SU-DHL-6 (cell line): ENCODE measurements around the gene ZDHHC16.

Source experiments
- H2AFZ ChIP-seq: fragments of 200-600 bp; sonication (generic); 2 replicates; pipeline ENCODE4 v1.6.1; 2014; ENCODE audit warnings: low read depth, mild to moderate bottlenecking, moderate library complexity, mixed read lengths, antibody characterized with exemption, low read length; ENCODE audit not compliant: severe bottlenecking
- H3F3A ChIP-seq: fragments of 200-600 bp; shearing (Covaris generic); 2 replicates; pipeline ENCODE4 v1.6.0; 2016; ENCODE audit warnings: antibody characterized with exemption, mild to moderate bottlenecking; ENCODE audit not compliant: insufficient read depth
- H3K27ac ChIP-seq: fragments of 200-600 bp; sonication (generic); 2 replicates; pipeline ENCODE4 v1.5.1; 2016; ENCODE audit warnings: low read depth, mild to moderate bottlenecking, low read length, moderate library complexity, mixed read lengths
- H3K27me3 ChIP-seq: fragments of 200-600 bp; sonication (generic), shearing (Covaris generic); 2 replicates; pipeline ENCODE4 v1.6.0; 2014; ENCODE audit warnings: mild to moderate bottlenecking, low read length
- H3K36me3 ChIP-seq: fragments of 200-600 bp; sonication (generic); 2 replicates; pipeline ENCODE4 v1.6.1; 2014; ENCODE audit warnings: mild to moderate bottlenecking, low read length, mixed read lengths
- H3K4me2 ChIP-seq: fragments of 300-600, 200-600 bp; shearing (Covaris generic), sonication (generic); 2 replicates; pipeline ENCODE4 v1.6.0; 2014; ENCODE audit warnings: low read length, low read depth, mild to moderate bottlenecking; ENCODE audit not compliant: poor library complexity, severe bottlenecking
- H3K4me3 ChIP-seq: fragments of 200-600 bp; sonication (generic); 2 replicates; pipeline ENCODE4 v1.5.1; 2014; ENCODE audit warnings: antibody characterized with exemption, low read length, mild to moderate bottlenecking, mixed read lengths; ENCODE audit not compliant: insufficient read depth, poor library complexity, severe bottlenecking
- H3K79me2 ChIP-seq: fragments of 200-600 bp; sonication (generic); 2 replicates; pipeline ENCODE4 v1.6.1; 2014; ENCODE audit warnings: mild to moderate bottlenecking, low read length, moderate library complexity; ENCODE audit not compliant: insufficient read depth
- H3K9ac ChIP-seq: fragments of 200-600 bp; sonication (generic); 2 replicates; pipeline ENCODE4 v1.7.0; 2014; ENCODE audit warnings: mild to moderate bottlenecking, low read length
- H3K9me2 ChIP-seq: fragments of 200-600 bp; sonication (generic); replicated peaks from 2 replicates; pipeline ENCODE4 v1.6.1; 2014; ENCODE audit warnings: low read length; ENCODE audit not compliant: insufficient read depth
- H3K9me3 ChIP-seq: fragments of 200-600 bp; sonication (generic); 2 replicates; pipeline ENCODE4 v1.6.1; 2014; ENCODE audit warnings: low read length, mixed read lengths; ENCODE audit not compliant: insufficient read depth
- H4K20me1 ChIP-seq: fragments of 200-600 bp; sonication (generic); 2 replicates; pipeline ENCODE4 v1.6.1; 2014; ENCODE audit warnings: low read depth, mild to moderate bottlenecking, antibody characterized with exemption, low read length, moderate library complexity, mixed read lengths
- EZH2phosphoT487 ChIP-seq: fragments of 200-600 bp; sonication (generic), shearing (Covaris generic); conservative IDR thresholded peaks from 2 replicates; pipeline ENCODE4 v1.6.1; 2018; ENCODE audit warnings: mild to moderate bottlenecking, antibody characterized with exemption, low read length, moderate library complexity, mixed read lengths
- TF ChIP-seq, protein P1 (sequence below): fragments of 200-600 bp; sonication (generic); IDR thresholded peaks from one replicate; pipeline ENCODE4 v1.5.1; 2017; ENCODE audit warnings: antibody characterized with exemption, mild to moderate bottlenecking, low read length, moderate library complexity; ENCODE audit not compliant: insufficient read depth, poor library complexity, severe bottlenecking

ZDHHC16 gene

DNA sequence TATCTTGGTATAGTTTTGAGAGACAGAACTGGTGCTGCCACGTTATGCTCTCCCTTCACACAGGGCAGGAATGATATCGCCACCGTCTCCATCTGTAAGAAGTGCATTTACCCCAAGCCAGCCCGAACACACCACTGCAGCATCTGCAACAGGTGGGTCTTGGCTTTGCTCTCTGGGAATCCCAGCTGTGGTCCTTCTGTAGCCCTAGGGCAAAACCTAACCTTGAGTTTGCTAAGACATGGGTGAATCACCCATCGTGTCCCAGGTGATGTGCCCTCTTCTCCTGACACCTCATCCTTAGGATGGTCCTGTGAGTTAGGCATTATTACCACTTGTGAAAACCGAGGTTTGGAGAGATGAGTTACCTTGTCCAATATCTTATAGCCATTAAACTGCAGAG is 6.4 kb downstream of the ZDHHC16 start:
- H3K4me3 ChIP-seq, result no peak overlapping the region
- no peaks in the 10 kb centered on the region for H4K20me1 ChIP-seq
- H3K79me2 ChIP-seq, result peaks cover 30% of the 10 kb centered on the region
- no peak overlapping the region for H3K27ac ChIP-seq
- H3K9me2 ChIP-seq, result no peaks in the 10 kb centered on the region
- no peak overlapping the region for H2AFZ ChIP-seq
- H3K9me3 ChIP-seq, result no peaks in the 10 kb centered on the region
- no peaks in the 10 kb centered on the region for H3K27me3 ChIP-seq
- no peak overlapping the region for H3K4me2 ChIP-seq
- no peaks in the 10 kb centered on the region for H3F3A ChIP-seq
- no peak overlapping the region for H3K9ac ChIP-seq
- H3K36me3 ChIP-seq, result no peaks in the 10 kb centered on the region
- TF ChIP-seq, protein P1, sequence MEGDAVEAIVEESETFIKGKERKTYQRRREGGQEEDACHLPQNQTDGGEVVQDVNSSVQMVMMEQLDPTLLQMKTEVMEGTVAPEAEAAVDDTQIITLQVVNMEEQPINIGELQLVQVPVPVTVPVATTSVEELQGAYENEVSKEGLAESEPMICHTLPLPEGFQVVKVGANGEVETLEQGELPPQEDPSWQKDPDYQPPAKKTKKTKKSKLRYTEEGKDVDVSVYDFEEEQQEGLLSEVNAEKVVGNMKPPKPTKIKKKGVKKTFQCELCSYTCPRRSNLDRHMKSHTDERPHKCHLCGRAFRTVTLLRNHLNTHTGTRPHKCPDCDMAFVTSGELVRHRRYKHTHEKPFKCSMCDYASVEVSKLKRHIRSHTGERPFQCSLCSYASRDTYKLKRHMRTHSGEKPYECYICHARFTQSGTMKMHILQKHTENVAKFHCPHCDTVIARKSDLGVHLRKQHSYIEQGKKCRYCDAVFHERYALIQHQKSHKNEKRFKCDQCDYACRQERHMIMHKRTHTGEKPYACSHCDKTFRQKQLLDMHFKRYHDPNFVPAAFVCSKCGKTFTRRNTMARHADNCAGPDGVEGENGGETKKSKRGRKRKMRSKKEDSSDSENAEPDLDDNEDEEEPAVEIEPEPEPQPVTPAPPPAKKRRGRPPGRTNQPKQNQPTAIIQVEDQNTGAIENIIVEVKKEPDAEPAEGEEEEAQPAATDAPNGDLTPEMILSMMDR, result no peak
- TF ChIP-seq EZH2phosphoT487, result no peak

DNA sequence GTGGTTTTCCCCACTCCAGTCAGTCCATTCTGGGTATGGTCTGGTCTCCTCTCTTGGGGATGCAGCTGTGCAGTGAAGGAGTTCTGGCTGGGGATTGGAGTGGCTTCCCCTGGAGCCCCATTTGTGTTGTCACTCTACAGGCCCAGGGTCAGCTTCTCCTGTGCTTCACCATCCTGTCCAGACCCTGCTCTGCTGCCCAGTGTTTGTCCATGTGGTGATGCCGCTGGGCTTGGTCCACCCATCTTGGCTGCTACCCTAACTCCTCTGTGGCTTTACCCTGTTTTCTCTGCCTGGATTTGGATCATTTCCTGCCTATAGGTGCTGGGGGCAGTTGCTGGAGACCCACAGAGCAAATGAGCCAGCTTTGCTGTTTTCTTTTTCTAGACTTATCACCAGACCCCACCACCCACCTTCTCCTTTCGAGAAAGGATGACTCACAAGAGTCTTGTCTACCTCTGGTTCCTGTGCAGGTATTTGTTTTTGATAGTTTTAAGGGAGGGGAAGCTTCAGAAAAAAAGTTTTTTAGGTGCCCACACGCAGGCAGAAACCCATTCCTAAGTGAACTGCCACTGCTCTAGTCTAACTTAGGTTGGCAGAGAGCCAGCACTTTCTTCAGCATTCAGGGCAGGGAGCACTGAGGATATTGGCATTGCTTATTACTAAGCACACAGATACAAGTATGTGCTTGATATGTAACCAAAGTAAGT is 8.5 kb downstream of the ZDHHC16 start:
- Histone ChIP-seq H3K36me3 (peaks cover 7% of the 10 kb centered on the region; the same call in 1 of the 2 replicates), H3K27ac (no peak overlapping the region), H2AFZ (no peak overlapping the region), H3K9me2 (no peaks in the 10 kb centered on the region), H4K20me1 (no peaks in the 10 kb centered on the region), H3K4me2 (no peak overlapping the region), H3F3A (no peaks in the 10 kb centered on the region), H3K9ac (no peak overlapping the region), H3K4me3 (no peak overlapping the region), H3K27me3 (no peaks in the 10 kb centered on the region), H3K9me3 (no peaks in the 10 kb centered on the region), H3K79me2 (peaks cover 9% of the 10 kb centered on the region)
- no peak for TF ChIP-seq EZH2phosphoT487
- TF ChIP-seq, protein P1, result no peak

DNA sequence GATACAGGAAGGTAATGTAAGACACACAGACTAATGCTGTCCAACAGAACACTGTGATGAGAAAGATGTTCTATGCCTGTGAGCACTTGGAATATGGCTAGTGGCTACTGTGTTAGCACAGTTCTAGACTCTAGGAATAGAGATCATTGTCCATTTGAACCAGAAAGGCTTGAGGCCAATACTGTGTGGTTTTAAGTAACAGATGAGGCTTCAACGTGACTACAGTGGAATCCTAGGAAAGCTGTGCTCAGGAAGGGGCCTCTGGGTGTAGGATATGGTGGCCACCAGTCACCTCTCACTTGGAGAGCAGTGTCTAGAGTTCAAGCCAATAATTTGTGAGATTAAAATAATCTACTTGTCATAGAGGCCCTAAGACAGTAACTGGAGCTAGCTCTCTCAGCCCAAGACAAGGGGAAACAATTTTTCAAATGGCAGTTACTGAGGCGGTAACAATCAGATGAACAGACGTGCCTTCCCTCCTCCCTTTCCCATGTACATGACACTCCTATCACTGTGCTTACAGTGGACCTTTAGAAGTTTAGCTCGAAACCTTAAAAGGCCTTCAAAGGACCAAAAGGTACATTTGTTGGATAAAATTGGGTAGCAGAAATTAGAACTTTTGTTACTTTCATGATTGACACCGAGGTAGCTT is 10.2 kb downstream of the ZDHHC16 start:
- Histone ChIP-seq H3K4me2 (no peak overlapping the region), H3K9me2 (no peaks in the 10 kb centered on the region), H3K27me3 (no peaks in the 10 kb centered on the region), H2AFZ (no peak overlapping the region), H3K9ac (no peak overlapping the region), H3K4me3 (no peak overlapping the region), H3K79me2 (no peaks in the 10 kb centered on the region; the same call in 1 of the 2 replicates), H3K9me3 (no peaks in the 10 kb centered on the region), H3F3A (no peaks in the 10 kb centered on the region), H3K36me3 (peaks cover 13% of the 10 kb centered on the region; the same call in 1 of the 2 replicates), H4K20me1 (no peaks in the 10 kb centered on the region), H3K27ac (no peak overlapping the region)
- TF ChIP-seq EZH2phosphoT487, result no peak
- TF ChIP-seq, protein P1, result no peak
